HAP-1 (cell line): Measurements from ENCODE around the gene MAPRE3.

Experiments
- DNase-seq, 2 experiments: peaks; one replicate each; pipeline ENCODE4 v3.0.0-alpha.2; 2016 to 2020; ENCODE audit warnings: low spot score in 2 of 2
- H3K27me3 ChIP-seq: fragments of 250-450 bp; sonication (Bioruptor Pico); 2 replicates; pipeline ENCODE4 v1.5.1; 2020; ENCODE audit warnings: low read depth, mild to moderate bottlenecking, moderate library complexity
- H3K36me3 ChIP-seq: fragments of 250-450 bp; sonication (Bioruptor Pico); replicated peaks from 2 replicates; pipeline ENCODE4 v1.5.1; 2020; ENCODE audit warnings: mild to moderate bottlenecking
- H3K4me1 ChIP-seq: fragments of 250-450 bp; sonication (Bioruptor Pico); 2 replicates; pipeline ENCODE4 v1.5.1; 2020; ENCODE audit warnings: mild to moderate bottlenecking
- H3K4me3 ChIP-seq: fragments of 250-450 bp; sonication (Bioruptor Pico); 2 replicates; pipeline ENCODE4 v1.5.1; 2020; ENCODE audit warnings: mild to moderate bottlenecking, moderate library complexity
- H3K9me3 ChIP-seq: fragments of 250-450 bp; sonication (Bioruptor Pico); 2 replicates; pipeline ENCODE4 v1.5.1; 2020; ENCODE audit warnings: mild to moderate bottlenecking, moderate library complexity
- in situ Hi-C: fragments of 300-500 bp; cut with MboI; formaldehyde crosslinking; loops from 3 replicates; pipeline ENCODE4 v1.14.3; 2020; ENCODE audit warnings: low sequenced_read_pairs, inconsistent platforms, mixed read lengths

MAPRE3 gene

GRCh38 chr2:27000995-27001394, 30.6 kb downstream of the MAPRE3 start:
- H3K27me3 ChIP-seq = no peaks in the 10 kb centered on the region
- no peaks in the 10 kb centered on the region for H3K9me3 ChIP-seq
- no peaks in the 10 kb centered on the region for H3K36me3 ChIP-seq
- in situ Hi-C loops = no loop called here
- DNase-seq = no peak
- H3K4me1 ChIP-seq = no peaks in the 10 kb centered on the region; the same call in 1 of the 2 replicates
- H3K4me3 ChIP-seq = no peak overlapping the region

- no peaks in the 10 kb centered on the region for H3K9me3 ChIP-seq
- H3K36me3 ChIP-seq = no peaks in the 10 kb centered on the region
- in situ Hi-C loops = no loop called here
- no peak for DNase-seq
- no peaks in the 10 kb centered on the region; the same call in 1 of the 2 replicates for H3K4me1 ChIP-seq
- H3K27me3 ChIP-seq = no peaks in the 10 kb centered on the region
- H3K4me3 ChIP-seq = no peak overlapping the region
Measured at GRCh38 chr2:27001950-27002349, 31.5 kb downstream of the MAPRE3 start.

- no peak for DNase-seq
- no peaks in the 10 kb centered on the region for H3K9me3 ChIP-seq
- H3K4me1 ChIP-seq = no peaks in the 10 kb centered on the region; the same call in none of the 2 replicates
- no peaks in the 10 kb centered on the region for H3K36me3 ChIP-seq
- in situ Hi-C loops = no loop called here
- no peak overlapping the region for H3K4me3 ChIP-seq
- no peaks in the 10 kb centered on the region for H3K27me3 ChIP-seq
Measured at GRCh38 chr2:27003007-27003406, 32.6 kb downstream of the MAPRE3 start.

GRCh38 chr2:27003857-27004256, 33.4 kb downstream of the MAPRE3 start:
- Histone ChIP-seq H3K9me3 (no peaks in the 10 kb centered on the region), H3K27me3 (no peaks in the 10 kb centered on the region), H3K4me3 (no peak overlapping the region), H3K4me1 (no peaks in the 10 kb centered on the region; the same call in none of the 2 replicates), H3K36me3 (no peaks in the 10 kb centered on the region)
- no peak for DNase-seq
- in situ Hi-C loops = no loop called here

GRCh38 chr2:27006602-27007415, 36.4 kb downstream of the MAPRE3 start:
- Histone ChIP-seq H3K27me3 (no peaks in the 10 kb centered on the region), H3K9me3 (no peaks in the 10 kb centered on the region), H3K4me3 (no peak overlapping the region), H3K36me3 (no peaks in the 10 kb centered on the region), H3K4me1 (no peaks in the 10 kb centered on the region; the same call in 1 of the 2 replicates)
- no peak for DNase-seq
- in situ Hi-C loops = no loop called here

GRCh38 chr2:27007416-27008374, 37.3 kb downstream of the MAPRE3 start:
- H3K4me1 ChIP-seq = no peaks in the 10 kb centered on the region; the same call in 1 of the 2 replicates
- in situ Hi-C loops = no loop called here
- no peak overlapping the region for H3K4me3 ChIP-seq
- no peak for DNase-seq
- no peaks in the 10 kb centered on the region for H3K36me3 ChIP-seq
- H3K9me3 ChIP-seq = no peaks in the 10 kb centered on the region
- H3K27me3 ChIP-seq = no peaks in the 10 kb centered on the region

GRCh38 chr2:27008678-27009077, 38.2 kb downstream of the MAPRE3 start:
- H3K4me3 ChIP-seq = no peak overlapping the region
- DNase-seq = no peak
- H3K9me3 ChIP-seq = no peaks in the 10 kb centered on the region
- in situ Hi-C loops = no loop called here
- H3K27me3 ChIP-seq = no peaks in the 10 kb centered on the region
- H3K36me3 ChIP-seq = no peaks in the 10 kb centered on the region
- no peaks in the 10 kb centered on the region; the same call in 1 of the 2 replicates for H3K4me1 ChIP-seq

GRCh38 chr2:27009083-27009482, 38.6 kb downstream of the MAPRE3 start:
- DNase-seq = no peak

GRCh38 chr2:27009716-27010115, 39.3 kb downstream of the MAPRE3 start:
- Histone ChIP-seq H3K9me3 (no peaks in the 10 kb centered on the region), H3K27me3 (no peaks in the 10 kb centered on the region), H3K36me3 (no peaks in the 10 kb centered on the region), H3K4me3 (no peak overlapping the region), H3K4me1 (no peaks in the 10 kb centered on the region; the same call in 1 of the 2 replicates)
- DNase-seq = no peak
- in situ Hi-C loops = no loop called here

More at GRCh38 chr2:27009083-27009482, 38.6 kb downstream of the MAPRE3 start:
- no peak overlapping the region for H3K4me3 ChIP-seq
- no peaks in the 10 kb centered on the region for H3K27me3 ChIP-seq
- in situ Hi-C loops = no loop called here
- no peaks in the 10 kb centered on the region; the same call in 1 of the 2 replicates for H3K4me1 ChIP-seq
- no peaks in the 10 kb centered on the region for H3K9me3 ChIP-seq
- no peaks in the 10 kb centered on the region for H3K36me3 ChIP-seq

GRCh38 chr2:27010139-27010538, 39.7 kb downstream of the MAPRE3 start:
- in situ Hi-C loops = no loop called here
- Histone ChIP-seq H3K4me3 (no peak overlapping the region), H3K9me3 (no peaks in the 10 kb centered on the region), H3K4me1 (no peaks in the 10 kb centered on the region; the same call in 1 of the 2 replicates), H3K27me3 (no peaks in the 10 kb centered on the region), H3K36me3 (no peaks in the 10 kb centered on the region; the same call in 1 of the 2 replicates)
- DNase-seq = no peak

GRCh38 chr2:27013738-27014137, 43.3 kb downstream of the MAPRE3 start:
- no peaks in the 10 kb centered on the region for H3K27me3 ChIP-seq
- no peak for DNase-seq
- in situ Hi-C loops = no loop called here
- no peak overlapping the region for H3K4me3 ChIP-seq
- no peaks in the 10 kb centered on the region for H3K9me3 ChIP-seq
- no peaks in the 10 kb centered on the region for H3K4me1 ChIP-seq
- no peaks in the 10 kb centered on the region; the same call in 1 of the 2 replicates for H3K36me3 ChIP-seq

- Histone ChIP-seq H3K4me3 (no peak overlapping the region), H3K4me1 (no peaks in the 10 kb centered on the region), H3K9me3 (no peaks in the 10 kb centered on the region), H3K36me3 (no peaks in the 10 kb centered on the region; the same call in 1 of the 2 replicates), H3K27me3 (no peaks in the 10 kb centered on the region)
- in situ Hi-C loops = loop anchor here (5.0 kb wide), 2 partner anchors 53 to 168 kb away; partner anchors contain the start of gene DPYSL5
- no peak for DNase-seq
Measured at GRCh38 chr2:27014771-27015433, 44.5 kb downstream of the MAPRE3 start.

- Histone ChIP-seq H3K9me3 (no peaks in the 10 kb centered on the region), H3K36me3 (no peaks in the 10 kb centered on the region; the same call in 1 of the 2 replicates), H3K4me3 (no peak overlapping the region), H3K4me1 (no peaks in the 10 kb centered on the region; the same call in 1 of the 2 replicates), H3K27me3 (no peaks in the 10 kb centered on the region)
- in situ Hi-C loops = loop anchor here (5.0 kb wide), 2 partner anchors 55 to 170 kb away; partner anchors contain the start of gene DPYSL5
- DNase-seq = peak; percentile 69 to 77
Measured at GRCh38 chr2:27016801-27017325, 46.4 kb downstream of the MAPRE3 start.
